K562 (cell line): ENCODE results near the gene GIMAP8. TPM values are rescaled to one million over a fixed set of nuclear protein-coding genes. Genes with fewer than 3 reads are reported as not detected.
A peak's percentile ranks its signal among the peaks of the same experiment; 100 is the strongest.

Source experiments
- C11orf30 ChIP-seq: fragments of 450-650 bp; IDR thresholded peaks from 2 replicates; pipeline ENCODE4 v1.6.1; 2016; ENCODE audit warnings: low read depth, mild to moderate bottlenecking
- IFI16 ChIP-seq: fragments of 250-450 bp; sonication (Bioruptor Pico); IDR thresholded peaks from 2 replicates; pipeline ENCODE4 v2.1.2; 2022; ENCODE audit warnings: mild to moderate bottlenecking, inconsistent platforms
- JUND ChIP-seq, 2 experiments: IDR thresholded peaks; 2 replicates in 1 of 2; 3 replicates in 1 of 2; pipeline ENCODE4 v1.6.1; 2011; ENCODE audit warnings: borderline replicate concordance in 2 of 2, low read depth in 2 of 2, low read length in 2 of 2, improper control_type of control experiment in 1 of 2, missing biosample characterization in 1 of 2, missing genetic modification characterization in 1 of 2, missing genetic modification reagents in 1 of 2
- MTA3 ChIP-seq: fragments of 450-650 bp; formaldehyde crosslinking; IDR thresholded peaks from 2 replicates; pipeline ENCODE4 v1.6.1; 2017; ENCODE audit warnings: mild to moderate bottlenecking, borderline replicate concordance
- NFE2 ChIP-seq: IDR thresholded peaks from 2 replicates; pipeline ENCODE4 v1.6.1; 2014; ENCODE audit warnings: antibody characterized with exemption, low read depth
- NFE2L1 ChIP-seq: fragments of 450-650 bp; IDR thresholded peaks from 2 replicates; pipeline ENCODE4 v1.6.1; 2016; ENCODE audit warnings: missing genetic modification characterization, low read depth, mild to moderate bottlenecking, missing compliant biosample characterization, moderate library complexity, borderline replicate concordance
- RAD51 ChIP-seq: fragments of 450-650 bp; IDR thresholded peaks from 2 replicates; pipeline ENCODE4 v1.7.1; 2016; ENCODE audit warnings: low read depth, mild to moderate bottlenecking, borderline replicate concordance
- RCOR1 ChIP-seq, 2 experiments: IDR thresholded peaks; 2 replicates each; pipeline ENCODE4 v1.6.1; 2012; ENCODE audit warnings: low read depth in 2 of 2, low read length in 2 of 2, borderline replicate concordance in 1 of 2, improper control_type of control experiment in 1 of 2
- SAFB2 ChIP-seq: fragments of 200-400 bp; formaldehyde crosslinking; IDR thresholded peaks from 2 replicates; pipeline ENCODE4 v1.6.1; 2018; ENCODE audit warnings: borderline replicate concordance, low read length, low read depth, moderate library complexity; ENCODE audit not compliant: severe bottlenecking
- SOX6 ChIP-seq: fragments of 450-650 bp; IDR thresholded peaks from 2 replicates; pipeline ENCODE4 v1.6.1; 2014; ENCODE audit warnings: mild to moderate bottlenecking
- STAG1 ChIP-seq: sonication (generic); formaldehyde crosslinking; IDR thresholded peaks from 2 replicates; pipeline ENCODE4 v1.5.0; 2020; ENCODE audit warnings: missing genetic modification reagents, borderline replicate concordance
- XRCC5 ChIP-seq: fragments of 200-400 bp; formaldehyde crosslinking; IDR thresholded peaks from 2 replicates; pipeline ENCODE4 v1.6.1; 2017; ENCODE audit warnings: low read depth, mild to moderate bottlenecking, low read length
- ZBTB7A ChIP-seq: IDR thresholded peaks from 2 replicates; pipeline ENCODE4 v1.6.1; 2011; ENCODE audit warnings: low read depth, mild to moderate bottlenecking, low read length, moderate library complexity, borderline replicate concordance; ENCODE audit not compliant: control insufficient read depth
- ZNF175 ChIP-seq: fragments of 200-800 bp; sonication (Bioruptor generic); IDR thresholded peaks from 2 replicates; pipeline ENCODE4 v1.6.1; 2016; ENCODE audit warnings: low read depth, mild to moderate bottlenecking, missing genetic modification characterization, missing compliant biosample characterization
- polyA plus RNA-seq, 8 experiments: library from polyadenylated mRNA; depleted of rRNA in 4 of 8; stranded (reverse) in 5 of 8; unstranded in 3 of 8; fragments of >200 nt; fragmentation: Nextera tagmentation in 2 of 8; fragmentation: Illumina TruSeq in 1 of 8; extraction: Ambion mirVana in 2 of 8; extraction: Trizol in 1 of 8; gene quantifications; 2 replicates each; pipeline versions ENCODE4 v1.2.1 to v1.2.3, GENCODE V29; 2011 to 2014; ENCODE audit warnings: inconsistent platforms in 1 of 8, missing spikeins in 1 of 8
- total RNA-seq, 7 experiments: library from RNA; depleted of rRNA in 6 of 7; stranded (reverse); fragments of >200 nt in 6 of 7; fragmentation: Illumina TruSeq in 2 of 7; extraction: Trizol in 2 of 7; gene quantifications; 2 replicates each; pipeline versions ENCODE4 v1.2.1 to v1.2.3, GENCODE V29; 2011 to 2021; ENCODE audit warnings: low replicate concordance in 1 of 7
- TF ChIP-seq, protein P1 (sequence below): fragments of 250-450 bp; sonication (Bioruptor Pico); IDR thresholded peaks from 2 replicates; pipeline ENCODE4 v1.4.0; 2020; ENCODE audit warnings: borderline replicate concordance
- TF ChIP-seq, protein P2 (sequence below): sonication (generic); formaldehyde crosslinking; IDR thresholded peaks from 2 replicates; pipeline ENCODE4 v1.8.1; 2023; ENCODE audit warnings: mild to moderate bottlenecking, missing genetic modification reagents
- TF ChIP-seq, protein P3 (sequence below): fragments of 450-650 bp; formaldehyde crosslinking; IDR thresholded peaks from 2 replicates; pipeline ENCODE4 v1.4.0; 2020; ENCODE audit warnings: mild to moderate bottlenecking, moderate library complexity
- TF ChIP-seq, protein P4 (sequence below): conservative IDR thresholded peaks from 2 replicates; pipeline ENCODE4 v1.6.1; 2011; ENCODE audit warnings: low read depth, mild to moderate bottlenecking, low read length; ENCODE audit not compliant: control insufficient read depth
- TF ChIP-seq, protein P5 (sequence below): fragments of 200-400 bp; formaldehyde crosslinking; IDR thresholded peaks from 2 replicates; pipeline ENCODE4 v1.6.1; 2017; ENCODE audit warnings: mild to moderate bottlenecking, low read depth, low read length, moderate library complexity

GIMAP8 gene
- total and polyA plus RNA-seq, 9 of the 15 experiments (the other 6 are each of a cell fraction or from before 2014, with no cell fraction given), result not detected

DNA sequence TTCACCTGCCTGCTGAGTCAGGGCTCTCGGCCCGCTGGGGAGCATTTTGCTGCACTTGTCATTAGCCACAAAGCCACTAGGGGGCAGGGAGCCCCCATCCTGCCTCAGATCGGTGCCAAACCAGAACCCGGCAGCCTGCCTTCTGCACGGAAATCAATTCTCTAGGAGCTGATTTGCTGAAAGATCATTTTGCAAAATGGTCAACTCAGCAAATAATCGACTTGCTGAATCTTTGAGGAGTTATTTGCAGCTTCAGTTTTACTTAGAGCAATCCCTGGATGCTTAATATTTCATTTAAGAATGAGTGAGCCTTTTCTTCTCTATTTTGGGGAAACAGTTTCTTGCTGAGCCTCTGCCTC, 1.7 kb upstream of the GIMAP8 start (continued):
- TF ChIP-seq, protein P1, sequence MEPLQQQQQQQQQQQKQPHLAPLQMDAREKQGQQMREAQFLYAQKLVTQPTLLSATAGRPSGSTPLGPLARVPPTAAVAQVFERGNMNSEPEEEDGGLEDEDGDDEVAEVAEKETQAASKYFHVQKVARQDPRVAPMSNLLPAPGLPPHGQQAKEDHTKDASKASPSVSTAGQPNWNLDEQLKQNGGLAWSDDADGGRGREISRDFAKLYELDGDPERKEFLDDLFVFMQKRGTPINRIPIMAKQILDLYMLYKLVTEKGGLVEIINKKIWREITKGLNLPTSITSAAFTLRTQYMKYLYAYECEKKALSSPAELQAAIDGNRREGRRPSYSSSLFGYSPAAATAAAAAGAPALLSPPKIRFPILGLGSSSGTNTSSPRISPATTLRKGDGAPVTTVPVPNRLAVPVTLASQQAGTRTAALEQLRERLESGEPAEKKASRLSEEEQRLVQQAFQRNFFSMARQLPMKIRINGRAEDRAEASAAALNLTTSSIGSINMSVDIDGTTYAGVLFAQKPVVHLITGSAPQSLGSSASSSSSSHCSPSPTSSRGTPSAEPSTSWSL (CRISPR knock-in tag), result no peak
- TF ChIP-seq, protein P2, sequence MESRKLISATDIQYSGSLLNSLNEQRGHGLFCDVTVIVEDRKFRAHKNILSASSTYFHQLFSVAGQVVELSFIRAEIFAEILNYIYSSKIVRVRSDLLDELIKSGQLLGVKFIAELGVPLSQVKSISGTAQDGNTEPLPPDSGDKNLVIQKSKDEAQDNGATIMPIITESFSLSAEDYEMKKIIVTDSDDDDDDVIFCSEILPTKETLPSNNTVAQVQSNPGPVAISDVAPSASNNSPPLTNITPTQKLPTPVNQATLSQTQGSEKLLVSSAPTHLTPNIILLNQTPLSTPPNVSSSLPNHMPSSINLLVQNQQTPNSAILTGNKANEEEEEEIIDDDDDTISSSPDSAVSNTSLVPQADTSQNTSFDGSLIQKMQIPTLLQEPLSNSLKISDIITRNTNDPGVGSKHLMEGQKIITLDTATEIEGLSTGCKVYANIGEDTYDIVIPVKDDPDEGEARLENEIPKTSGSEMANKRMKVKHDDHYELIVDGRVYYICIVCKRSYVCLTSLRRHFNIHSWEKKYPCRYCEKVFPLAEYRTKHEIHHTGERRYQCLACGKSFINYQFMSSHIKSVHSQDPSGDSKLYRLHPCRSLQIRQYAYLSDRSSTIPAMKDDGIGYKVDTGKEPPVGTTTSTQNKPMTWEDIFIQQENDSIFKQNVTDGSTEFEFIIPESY (CRISPR knock-in tag), result no peak
- TF ChIP-seq, protein P3, sequence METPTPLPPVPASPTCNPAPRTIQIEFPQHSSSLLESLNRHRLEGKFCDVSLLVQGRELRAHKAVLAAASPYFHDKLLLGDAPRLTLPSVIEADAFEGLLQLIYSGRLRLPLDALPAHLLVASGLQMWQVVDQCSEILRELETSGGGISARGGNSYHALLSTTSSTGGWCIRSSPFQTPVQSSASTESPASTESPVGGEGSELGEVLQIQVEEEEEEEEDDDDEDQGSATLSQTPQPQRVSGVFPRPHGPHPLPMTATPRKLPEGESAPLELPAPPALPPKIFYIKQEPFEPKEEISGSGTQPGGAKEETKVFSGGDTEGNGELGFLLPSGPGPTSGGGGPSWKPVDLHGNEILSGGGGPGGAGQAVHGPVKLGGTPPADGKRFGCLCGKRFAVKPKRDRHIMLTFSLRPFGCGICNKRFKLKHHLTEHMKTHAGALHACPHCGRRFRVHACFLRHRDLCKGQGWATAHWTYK, result no peak
- TF ChIP-seq NFE2, result peak; percentile 86
- TF ChIP-seq ZNF175 (CRISPR knock-in tag), result no peak
- no peak for TF ChIP-seq SAFB2
- TF ChIP-seq STAG1 (CRISPR knock-in tag), result peak; percentile 95
- TF ChIP-seq MTA3, result 0 out of 2 replicates have a peak, but pooled peaks have one; percentile 36
- TF ChIP-seq XRCC5, result peak; percentile 89
- no peak for TF ChIP-seq IFI16
- TF ChIP-seq RCOR1 (IDR thresholded peaks at IDR 0.05; ENCODE audit: borderline replicate concordance in 1 of 2, low read depth in 2 of 2, low read length in 2 of 2), result peak in 1 of 2 experiments; percentile 45; a peak in 1 of 4 replicates
- TF ChIP-seq, protein P4, sequence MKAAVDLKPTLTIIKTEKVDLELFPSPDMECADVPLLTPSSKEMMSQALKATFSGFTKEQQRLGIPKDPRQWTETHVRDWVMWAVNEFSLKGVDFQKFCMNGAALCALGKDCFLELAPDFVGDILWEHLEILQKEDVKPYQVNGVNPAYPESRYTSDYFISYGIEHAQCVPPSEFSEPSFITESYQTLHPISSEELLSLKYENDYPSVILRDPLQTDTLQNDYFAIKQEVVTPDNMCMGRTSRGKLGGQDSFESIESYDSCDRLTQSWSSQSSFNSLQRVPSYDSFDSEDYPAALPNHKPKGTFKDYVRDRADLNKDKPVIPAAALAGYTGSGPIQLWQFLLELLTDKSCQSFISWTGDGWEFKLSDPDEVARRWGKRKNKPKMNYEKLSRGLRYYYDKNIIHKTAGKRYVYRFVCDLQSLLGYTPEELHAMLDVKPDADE, result no peak
- TF ChIP-seq RAD51, result no peak
- TF ChIP-seq C11orf30, result peak; percentile 98
- no peak for TF ChIP-seq ZBTB7A
- TF ChIP-seq, protein P5, sequence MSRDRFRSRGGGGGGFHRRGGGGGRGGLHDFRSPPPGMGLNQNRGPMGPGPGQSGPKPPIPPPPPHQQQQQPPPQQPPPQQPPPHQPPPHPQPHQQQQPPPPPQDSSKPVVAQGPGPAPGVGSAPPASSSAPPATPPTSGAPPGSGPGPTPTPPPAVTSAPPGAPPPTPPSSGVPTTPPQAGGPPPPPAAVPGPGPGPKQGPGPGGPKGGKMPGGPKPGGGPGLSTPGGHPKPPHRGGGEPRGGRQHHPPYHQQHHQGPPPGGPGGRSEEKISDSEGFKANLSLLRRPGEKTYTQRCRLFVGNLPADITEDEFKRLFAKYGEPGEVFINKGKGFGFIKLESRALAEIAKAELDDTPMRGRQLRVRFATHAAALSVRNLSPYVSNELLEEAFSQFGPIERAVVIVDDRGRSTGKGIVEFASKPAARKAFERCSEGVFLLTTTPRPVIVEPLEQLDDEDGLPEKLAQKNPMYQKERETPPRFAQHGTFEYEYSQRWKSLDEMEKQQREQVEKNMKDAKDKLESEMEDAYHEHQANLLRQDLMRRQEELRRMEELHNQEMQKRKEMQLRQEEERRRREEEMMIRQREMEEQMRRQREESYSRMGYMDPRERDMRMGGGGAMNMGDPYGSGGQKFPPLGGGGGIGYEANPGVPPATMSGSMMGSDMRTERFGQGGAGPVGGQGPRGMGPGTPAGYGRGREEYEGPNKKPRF, result no peak
- TF ChIP-seq JUND (IDR thresholded peaks at IDR 0.05; ENCODE audit: borderline replicate concordance, low read depth, low read length), result peak; percentile 54; the same call in 1 of the 2 replicates
- peak; percentile 64; the same call in 1 of the 3 replicates for TF ChIP-seq JUND (tag; IDR thresholded peaks at IDR 0.05; ENCODE audit: borderline replicate concordance, low read depth, low read length)
- TF ChIP-seq SOX6, result no peak
- no peak for TF ChIP-seq NFE2L1 (tag)
